NCI-H2227 treated with DMSO at 0.1 percent for 48 hours (cell line): ENCODE measurements around the gene ADAM8.
"Not testable (repeated sequence)": the region's sequence is repeated elsewhere in the genome, so short reads cannot be mapped to it uniquely, and the experiment has no call there.

Source experiments
- DNase-seq: peaks from one replicate; lab custom pipeline; 2025; lab: John Stamatoyannopoulos, UW

Gene ADAM8

DNA sequence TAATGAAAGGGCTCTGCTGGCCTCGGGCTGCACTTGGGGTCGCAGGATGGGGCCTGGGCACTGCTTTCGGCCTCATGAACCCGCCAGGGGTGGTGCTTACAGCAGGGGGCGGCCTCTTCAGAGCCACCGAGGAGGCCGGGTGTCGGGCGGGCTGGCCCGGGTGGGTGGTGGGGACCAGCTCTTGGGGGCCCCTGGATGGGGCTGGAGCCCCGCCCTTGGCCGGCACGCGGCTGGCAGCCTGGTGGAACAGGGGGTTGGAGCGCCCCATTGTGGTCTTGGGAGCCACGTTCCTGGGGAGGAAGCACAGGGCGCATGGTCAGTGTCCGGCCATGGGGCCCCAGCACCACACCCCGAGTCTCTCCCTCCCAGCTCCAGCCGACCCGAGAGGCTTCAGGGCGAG, 8.8 kb downstream of the ADAM8 start:
- no peak for DNase-seq

- DNase-seq: no peak
These were observed 9.4 kb downstream of the ADAM8 start for GRCh38 chr10:133267293-133267692.

DNA sequence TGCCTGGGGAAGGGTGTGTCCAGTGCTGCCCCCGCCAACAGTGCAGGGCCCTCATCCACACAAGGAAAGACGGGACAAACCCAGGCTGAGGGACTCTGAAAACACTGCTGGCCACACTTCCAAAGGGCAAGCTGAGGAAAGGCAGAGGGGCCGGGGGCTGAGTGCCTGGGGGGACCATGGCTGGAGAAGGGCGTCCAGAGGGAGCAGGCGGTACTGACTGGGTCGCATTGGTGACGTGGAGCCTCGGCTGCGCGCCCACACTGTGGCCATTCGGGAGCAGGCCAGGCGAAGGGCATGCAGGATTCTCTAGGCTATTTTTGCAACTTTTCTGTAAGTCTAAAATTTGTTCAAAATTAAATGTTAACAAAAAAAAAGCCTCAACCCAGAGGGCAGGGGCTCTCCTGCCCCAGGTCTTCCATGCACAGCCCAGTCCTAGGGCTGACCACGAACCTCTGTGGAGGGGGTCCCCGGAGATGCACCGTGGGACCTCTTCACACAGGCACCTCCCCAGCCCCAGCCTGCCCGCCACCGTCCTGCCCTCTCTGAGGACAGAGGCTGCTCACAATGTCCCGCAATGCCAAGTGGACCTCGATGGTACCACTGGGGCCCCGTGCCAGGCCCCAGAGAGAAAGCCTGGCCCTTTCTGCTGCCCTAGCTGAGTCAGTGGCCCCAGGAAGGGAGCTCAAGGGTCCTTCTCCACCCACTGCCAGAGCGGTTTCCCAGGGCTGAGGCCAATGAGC, 10.4 kb downstream of the ADAM8 start:
- no peak for DNase-seq

- not testable (repeated sequence) for DNase-seq
These were observed 11.6 kb downstream of the ADAM8 start for GRCh38 chr10:133265052-133265451.

DNA sequence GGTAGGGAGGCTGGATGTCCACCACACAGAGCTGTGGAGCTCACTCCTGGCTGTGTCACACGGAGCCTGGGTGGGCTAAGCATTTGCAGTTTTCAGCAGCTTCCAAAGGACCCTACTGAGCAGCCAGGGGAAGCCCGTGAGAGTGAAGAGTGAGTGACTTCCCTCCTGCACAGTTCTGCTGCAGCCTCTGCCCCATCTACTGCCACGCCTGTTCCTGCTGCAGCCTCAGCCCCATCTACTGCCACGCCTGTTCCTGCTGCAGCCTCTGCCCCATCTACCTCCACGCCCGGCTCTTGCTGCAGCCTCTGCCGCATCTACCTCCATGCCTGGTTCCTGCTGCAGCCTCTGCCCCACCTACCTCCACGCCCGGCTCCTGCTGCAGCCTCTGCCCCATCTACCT, 12.2 kb downstream of the ADAM8 start:
- no peak for DNase-seq

GRCh38 chr10:133263674-133264073, 13.0 kb downstream of the ADAM8 start:
- no peak for DNase-seq

DNA sequence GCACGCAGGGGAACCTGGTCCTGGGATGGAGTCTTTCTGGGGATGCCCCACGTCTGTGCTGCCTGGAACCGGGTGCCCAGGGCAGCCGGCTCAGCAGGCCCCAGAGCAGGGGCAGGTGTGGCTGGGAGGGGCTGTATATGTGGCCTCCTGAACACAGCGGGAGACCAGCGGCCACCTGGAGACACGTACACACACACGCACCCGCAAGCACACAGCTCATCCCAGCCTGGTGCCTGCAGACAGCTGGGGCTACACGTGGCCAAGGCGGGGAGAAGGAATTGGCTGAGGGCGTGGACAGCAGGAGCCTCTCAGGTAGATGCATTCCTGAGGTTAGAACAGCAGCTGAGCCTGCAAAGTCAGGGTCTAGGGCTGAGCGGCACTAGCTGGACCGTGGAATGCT, 14.0 kb downstream of the ADAM8 start:
- DNase-seq: no peak

DNA sequence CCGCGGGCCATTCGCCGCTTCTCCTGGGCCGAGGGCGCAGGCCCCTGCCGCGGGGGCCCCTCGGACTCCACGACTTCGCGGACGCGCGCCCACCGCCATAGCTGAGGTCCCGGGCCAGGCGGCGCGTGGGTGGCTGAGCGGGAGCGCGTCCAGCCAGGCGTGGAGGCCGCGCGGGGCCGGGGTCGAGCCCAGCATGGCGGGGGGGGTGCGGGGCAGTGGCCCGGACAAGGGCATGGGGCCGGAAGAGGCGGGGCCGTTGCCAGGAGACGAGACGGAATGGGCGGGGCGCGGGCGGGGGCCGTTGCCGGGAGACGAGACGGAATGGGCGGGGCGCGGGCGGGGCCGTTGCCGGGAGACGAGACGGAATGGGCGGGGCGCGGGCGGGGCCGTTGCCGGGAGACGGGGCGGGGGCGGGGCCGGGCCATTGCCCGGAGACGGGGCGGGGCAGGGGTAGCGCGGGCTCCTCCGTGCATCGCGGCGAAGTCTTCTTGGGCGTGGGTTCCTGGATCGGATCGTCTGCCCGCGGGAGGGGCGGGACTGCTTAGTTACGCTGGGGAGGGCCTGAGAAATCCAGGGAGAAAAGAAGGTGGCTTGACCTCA, 14.8 kb downstream of the ADAM8 start:
- DNase-seq: peak; percentile 64

GRCh38 chr10:133260895-133261725, 15.6 kb downstream of the ADAM8 start:
- DNase-seq: no peak

DNA sequence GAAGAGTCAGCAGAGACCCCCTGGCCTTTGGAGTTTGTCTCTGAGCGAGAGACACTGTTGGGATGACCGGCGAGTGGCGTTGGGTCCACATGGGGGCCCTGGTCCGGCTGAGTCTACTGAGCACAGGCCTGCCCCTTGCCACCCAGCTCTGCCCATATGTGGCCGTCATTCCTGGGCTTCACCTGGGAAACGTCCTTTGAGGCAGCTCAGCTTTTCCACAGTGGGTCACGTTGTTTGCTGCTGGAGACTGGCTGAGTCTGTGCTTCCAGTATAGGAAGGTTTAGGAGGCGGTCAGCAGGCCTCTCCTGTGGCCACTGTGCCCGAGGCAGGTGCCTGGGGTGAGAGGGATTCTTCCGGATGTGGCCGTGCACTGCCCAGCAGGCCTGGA, 17.1 kb downstream of the ADAM8 start:
- no peak for DNase-seq

DNA sequence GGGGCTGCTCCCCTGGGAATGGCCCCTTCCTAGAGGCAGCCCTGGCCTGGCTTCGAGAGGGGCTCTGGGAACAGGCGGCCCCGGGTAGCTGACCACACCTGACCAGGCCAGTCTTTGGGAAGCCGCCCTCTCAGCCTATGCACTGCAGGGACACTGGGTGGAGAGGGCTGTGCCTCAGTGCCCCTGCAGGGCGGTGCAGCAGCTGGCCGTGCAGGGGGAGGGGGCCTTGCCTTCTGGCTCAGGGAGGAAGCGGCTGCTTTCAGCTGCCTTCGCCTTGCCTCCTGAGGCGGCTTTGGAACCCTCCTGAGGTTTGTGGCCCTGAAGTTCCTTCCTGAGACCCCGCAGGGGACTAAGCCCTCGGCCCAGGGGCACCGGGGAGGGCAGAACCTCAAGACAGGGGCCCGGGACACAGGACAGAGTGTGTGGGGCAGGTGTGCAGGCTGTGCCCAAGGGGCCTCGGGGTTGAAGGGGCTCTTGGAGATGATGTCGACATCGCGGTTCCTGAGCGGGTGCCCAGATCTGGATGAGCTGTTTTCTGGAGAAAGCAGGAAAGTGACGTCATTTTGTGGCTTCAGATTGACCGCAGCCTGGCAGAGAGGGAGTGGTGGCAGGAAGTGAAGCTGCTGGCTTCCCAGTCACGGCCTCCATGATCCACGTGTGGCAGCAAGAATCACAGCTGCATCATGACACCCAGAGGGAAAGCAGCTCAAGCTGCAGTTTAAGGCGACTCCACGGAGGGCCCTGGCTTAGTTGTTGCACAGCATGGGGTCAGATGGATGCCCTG, 17.7 kb downstream of the ADAM8 start:
- DNase-seq: no peak

DNA sequence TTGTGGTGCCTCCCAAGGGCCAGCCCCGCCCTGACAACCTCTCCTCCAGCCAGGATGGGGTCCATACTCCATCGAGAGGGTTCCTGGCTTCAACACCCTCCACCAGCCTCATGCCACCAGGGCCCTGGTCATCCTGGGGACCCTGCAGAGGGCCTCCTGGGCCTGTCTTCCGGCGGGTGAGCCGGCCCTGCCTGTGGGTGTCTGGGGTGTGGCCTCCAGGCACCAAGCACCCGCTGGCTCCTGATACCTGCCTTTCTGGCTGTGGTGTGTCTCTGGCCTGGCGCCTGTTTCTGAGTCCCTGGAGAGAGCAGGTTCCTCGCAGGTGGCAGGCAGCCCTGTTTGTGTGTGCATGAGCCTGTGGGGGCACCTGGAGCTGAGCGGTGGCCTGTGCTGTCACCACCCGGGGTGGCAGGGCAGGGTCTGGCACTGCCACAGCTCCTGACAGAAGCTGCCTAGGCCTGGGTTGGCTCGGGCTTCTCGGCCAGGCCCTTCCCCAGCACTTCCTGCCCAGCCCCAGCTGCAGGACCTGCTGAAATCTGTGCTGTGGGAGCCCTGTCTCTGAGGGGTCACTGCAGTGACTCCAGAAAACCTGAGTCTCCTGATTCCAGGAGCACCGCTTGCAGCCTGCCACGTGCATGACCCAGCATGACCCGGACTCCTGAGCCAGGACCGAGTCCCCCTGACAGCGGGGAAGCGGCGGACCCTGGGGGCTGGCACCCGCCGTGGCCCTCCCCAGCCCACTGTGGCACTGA, 18.4 kb downstream of the ADAM8 start:
- no peak for DNase-seq

- no peak for DNase-seq
These were observed 19.1 kb downstream of the ADAM8 start for GRCh38 chr10:133257489-133258065.

- no peak for DNase-seq
These were observed 21.3 kb downstream of the ADAM8 start for GRCh38 chr10:133255323-133255722.

GRCh38 chr10:133254421-133255120, 22.1 kb downstream of the ADAM8 start:
- no peak for DNase-seq

GRCh38 chr10:133253361-133253955, 23.2 kb downstream of the ADAM8 start:
- no peak for DNase-seq

DNA sequence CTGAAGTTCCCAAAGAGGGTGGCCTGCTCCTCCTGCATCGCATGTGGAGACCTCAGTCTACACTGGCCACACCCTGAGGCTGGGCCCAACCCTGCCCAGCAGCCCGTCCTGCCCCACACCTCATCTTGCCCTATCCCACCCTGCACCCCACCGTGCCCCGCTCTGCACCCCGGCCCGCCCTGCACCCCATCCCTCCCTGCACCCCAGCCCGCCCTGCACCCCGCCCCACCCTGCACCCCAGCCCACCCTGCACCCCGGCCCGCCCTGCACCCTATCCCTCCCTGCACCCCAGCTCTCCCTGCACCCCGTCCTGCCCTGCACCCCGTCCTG, 24.5 kb downstream of the ADAM8 start:
- no peak for DNase-seq

GRCh38 chr10:133251388-133252222, 25.1 kb downstream of the ADAM8 start:
- no peak for DNase-seq
